Brain microvascular endothelial cell (primary cell): ENCODE results near the gene RCN1.

Source experiments
- DNase-seq: peaks from one replicate; pipeline ENCODE4 v3.0.0-alpha.2; 2020
- H3K27ac ChIP-seq: fragments of 250-450 bp; sonication (Bioruptor Pico); 2 replicates; pipeline ENCODE4 v1.5.1; 2020; ENCODE audit warnings: mild to moderate bottlenecking, moderate library complexity
- H3K27me3 ChIP-seq: fragments of 250-450 bp; sonication (Bioruptor Pico); replicated peaks from 2 replicates; pipeline ENCODE4 v1.5.1; 2020; ENCODE audit warnings: mild to moderate bottlenecking
- H3K36me3 ChIP-seq: fragments of 250-450 bp; sonication (Bioruptor Pico); replicated peaks from 2 replicates; pipeline ENCODE4 v1.5.1; 2020; ENCODE audit warnings: mild to moderate bottlenecking
- H3K4me3 ChIP-seq: 2 replicates; pipeline ENCODE4 v1.5.1; 2011; ENCODE audit warnings: low read depth, mild to moderate bottlenecking, control low read depth, low read length, moderate library complexity
- CTCF ChIP-seq: IDR thresholded peaks from 2 replicates; pipeline ENCODE4 v1.5.1; 2011; ENCODE audit warnings: low read depth, mild to moderate bottlenecking, moderate library complexity, low read length, control low read depth, inconsistent platforms; ENCODE audit errors: missing control alignments
- in situ Hi-C: cut with HindIII; loops from 2 replicates; pipeline ENCODE4 v1.10.0; 2017; ENCODE audit warnings: low sequenced_read_pairs, low pct_ligation_motif_present

Gene RCN1

GRCh38 chr11:32071811-32072210 is 19.1 kb upstream of the RCN1 start:
- in situ Hi-C loops: no loop called here
- Histone ChIP-seq H3K27ac (no peak overlapping the region), H3K27me3 (peaks cover 5% of the 10 kb centered on the region), H3K4me3 (no peak overlapping the region), H3K36me3 (no peaks in the 10 kb centered on the region)
- DNase-seq: peak; percentile 63
- peak; percentile 77 for TF ChIP-seq CTCF

GRCh38 chr11:32072872-32073643 is 17.8 kb upstream of the RCN1 start:
- TF ChIP-seq CTCF: no peak
- in situ Hi-C loops: no loop called here
- DNase-seq: no peak
- Histone ChIP-seq H3K4me3 (no peak overlapping the region), H3K27me3 (peaks cover 5% of the 10 kb centered on the region), H3K27ac (no peak overlapping the region), H3K36me3 (no peaks in the 10 kb centered on the region)

- peaks cover 5% of the 10 kb centered on the region for H3K27me3 ChIP-seq
- no peak for TF ChIP-seq CTCF
- no peak overlapping the region for H3K27ac ChIP-seq
- in situ Hi-C loops: no loop called here
- no peak for DNase-seq
- no peaks in the 10 kb centered on the region for H3K36me3 ChIP-seq
- no peak overlapping the region for H3K4me3 ChIP-seq
Measured at GRCh38 chr11:32073644-32074026, 17.2 kb upstream of the RCN1 start.

GRCh38 chr11:32079553-32079952 is 11.3 kb upstream of the RCN1 start:
- no peak overlapping the region for H3K4me3 ChIP-seq
- no peak for DNase-seq
- in situ Hi-C loops: no loop called here
- H3K27me3 ChIP-seq: no peaks in the 10 kb centered on the region
- TF ChIP-seq CTCF: no peak
- no peaks in the 10 kb centered on the region for H3K36me3 ChIP-seq
- H3K27ac ChIP-seq: no peak overlapping the region

GRCh38 chr11:32080361-32080980 is 10.4 kb upstream of the RCN1 start:
- no peak for DNase-seq
- no peak overlapping the region for H3K27ac ChIP-seq
- H3K4me3 ChIP-seq: no peak overlapping the region
- H3K27me3 ChIP-seq: no peaks in the 10 kb centered on the region
- no peaks in the 10 kb centered on the region for H3K36me3 ChIP-seq
- no peak for TF ChIP-seq CTCF
- in situ Hi-C loops: no loop called here
